Measurements from ENCODE around the gene ABCC5. TPM values are rescaled to one million over a fixed set of nuclear protein-coding genes. Genes with fewer than 3 reads are reported as not detected.

ABCC5 gene
- polyA plus RNA-seq, 6 donors from 2014 or later, result 8.3 to 15.1 (median 10.5) TPM

DNA sequence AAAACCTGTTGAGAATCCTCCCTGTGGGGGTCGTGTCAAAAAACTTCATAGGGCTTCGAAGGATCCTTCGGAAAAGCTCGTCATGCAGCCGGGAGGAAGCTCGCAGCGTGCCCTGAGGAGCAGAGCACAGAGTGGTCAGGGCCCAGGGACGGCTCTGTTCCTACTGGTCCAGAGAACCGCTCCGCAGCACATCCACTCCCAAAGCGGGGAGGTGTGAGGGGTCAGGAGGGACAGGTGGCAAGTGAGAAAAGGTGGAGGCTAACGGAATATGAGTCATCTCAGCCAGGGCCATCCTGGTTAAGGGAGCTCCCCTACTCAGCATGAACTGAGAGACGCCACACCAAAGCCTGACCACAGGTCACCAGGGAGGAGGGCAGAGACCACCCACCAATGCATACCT lies 66.2 kb downstream of the ABCC5 start:
- Mint-ChIP-seq H3K27ac (no peak overlapping the region), H3K36me3 (peaks cover 0 to 16% of the 10 kb centered on the region in 2 donors), H3K9me3 (no peaks in the 10 kb centered on the region), H3K4me1 (peaks cover 0 to 4% (median 0%) of the 10 kb centered on the region in 3 donors), H3K4me3 (no peak overlapping the region), H3K27me3 (no peaks in the 10 kb centered on the region)
- ATAC-seq (ENCODE audit: low read depth in 2 of 2) (no peak), DNase-seq (no peak)

DNA sequence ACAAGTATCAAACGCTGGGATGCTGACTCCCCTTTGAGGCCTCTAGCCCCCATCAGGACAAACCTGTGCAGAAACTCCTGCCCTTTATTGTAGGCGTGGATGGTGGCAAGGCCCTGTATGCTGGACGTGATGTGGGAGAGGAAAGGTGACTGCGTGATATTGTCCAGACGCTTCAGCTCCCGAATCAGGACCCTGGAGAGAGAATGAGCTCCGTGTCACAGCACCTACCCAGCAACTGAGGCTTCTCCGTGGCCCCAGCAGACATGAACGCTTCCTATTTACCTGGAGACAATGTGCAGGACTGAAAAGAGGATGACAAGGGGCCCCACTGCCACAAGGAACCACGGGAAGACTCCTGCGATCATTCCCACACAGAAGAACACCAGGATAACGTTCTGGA lies 68.0 kb downstream of the ABCC5 start:
- no peaks in the 10 kb centered on the region for H3K9me3 Mint-ChIP-seq
- no peak for DNase-seq
- no peaks in the 10 kb centered on the region for H3K27me3 Mint-ChIP-seq
- H3K36me3 Mint-ChIP-seq, result peaks cover 8 to 19% of the 10 kb centered on the region in 2 donors
- H3K4me1 Mint-ChIP-seq, result peaks cover 0 to 4% (median 0%) of the 10 kb centered on the region in 3 donors
- no peak for ATAC-seq (ENCODE audit: low read depth in 2 of 2)
- no peak overlapping the region for H3K27ac Mint-ChIP-seq
- no peak overlapping the region for H3K4me3 Mint-ChIP-seq

DNA sequence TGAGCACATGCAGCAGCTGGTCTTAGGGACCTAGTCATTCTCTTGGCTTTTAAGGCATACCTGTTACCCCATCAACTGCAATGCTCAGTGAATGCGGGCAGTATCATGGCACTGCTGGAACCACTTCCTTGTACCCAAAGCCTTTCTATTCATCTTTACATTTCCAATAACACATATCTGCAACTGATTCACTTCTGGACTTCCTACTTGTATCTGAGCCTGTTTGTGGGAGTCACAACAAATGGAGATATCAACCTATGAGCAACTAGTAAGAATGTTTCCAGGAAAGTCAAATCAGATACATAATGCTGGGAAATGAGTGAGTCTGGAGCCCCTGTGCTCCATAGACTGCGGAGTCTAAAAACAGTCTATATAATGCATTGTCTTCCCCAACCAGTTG lies 71.6 kb downstream of the ABCC5 start:
- Mint-ChIP-seq H3K36me3 (peaks cover 9 to 23% of the 10 kb centered on the region in 2 donors), H3K9me3 (no peaks in the 10 kb centered on the region), H3K4me3 (no peak overlapping the region), H3K27ac (no peak overlapping the region), H3K4me1 (no peaks in the 10 kb centered on the region), H3K27me3 (no peaks in the 10 kb centered on the region)
- ATAC-seq (ENCODE audit: low read depth in 2 of 2) (no peak), DNase-seq (no peak)

DNA sequence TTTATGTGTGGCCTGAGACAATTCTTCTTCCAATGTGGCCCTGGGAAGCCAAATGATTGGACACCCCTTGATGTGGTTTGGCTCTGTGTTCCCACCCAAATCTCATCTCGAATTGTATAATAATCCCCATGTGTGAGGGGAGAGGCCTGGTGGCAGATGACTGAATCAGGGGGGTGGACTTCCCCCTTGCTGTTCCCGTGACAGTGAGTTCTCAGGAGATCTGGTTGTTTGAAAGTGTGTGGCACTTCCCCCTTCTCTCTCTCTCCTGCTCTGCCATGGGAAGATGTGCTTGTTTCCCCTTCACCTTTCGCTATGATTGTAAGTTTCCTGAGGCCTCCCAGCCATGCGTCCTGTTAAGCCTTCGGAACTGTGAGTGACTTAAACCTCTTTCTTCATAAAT lies 72.9 kb downstream of the ABCC5 start:
- no peak for DNase-seq
- peaks cover 9 to 23% of the 10 kb centered on the region in 2 donors for H3K36me3 Mint-ChIP-seq
- no peak overlapping the region for H3K4me3 Mint-ChIP-seq
- H3K9me3 Mint-ChIP-seq, result no peaks in the 10 kb centered on the region
- no peaks in the 10 kb centered on the region for H3K4me1 Mint-ChIP-seq
- no peak for ATAC-seq (ENCODE audit: low read depth in 2 of 2)
- no peaks in the 10 kb centered on the region for H3K27me3 Mint-ChIP-seq
- peak overlapping the region in 2 of 6 donors; percentile 2 to 65 for H3K27ac Mint-ChIP-seq

DNA sequence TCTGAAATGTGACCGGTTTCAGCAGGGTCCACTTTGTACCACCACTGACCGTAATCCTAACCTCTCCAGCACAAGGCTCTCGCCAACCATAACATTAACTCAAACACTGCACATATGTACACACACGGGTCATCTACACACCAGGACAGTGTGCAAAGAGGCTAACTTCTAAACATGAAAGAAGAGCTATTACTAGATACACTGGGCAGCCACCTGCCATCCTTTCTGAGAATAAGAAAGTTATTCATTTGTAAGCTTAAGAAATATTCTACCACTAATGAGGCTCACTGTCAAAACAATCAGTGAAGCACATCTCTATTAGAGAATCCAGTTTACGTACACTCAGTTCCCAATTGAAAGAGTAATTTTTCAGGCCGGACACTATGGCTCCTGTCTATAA lies 73.9 kb downstream of the ABCC5 start:
- no peak overlapping the region for H3K4me3 Mint-ChIP-seq
- no peaks in the 10 kb centered on the region for H3K4me1 Mint-ChIP-seq
- ATAC-seq (ENCODE audit: low read depth in 2 of 2), result no peak
- DNase-seq, result no peak
- no peak overlapping the region for H3K27ac Mint-ChIP-seq
- no peaks in the 10 kb centered on the region for H3K9me3 Mint-ChIP-seq
- peaks cover 9 to 23% of the 10 kb centered on the region in 2 donors for H3K36me3 Mint-ChIP-seq
- no peaks in the 10 kb centered on the region for H3K27me3 Mint-ChIP-seq

DNA sequence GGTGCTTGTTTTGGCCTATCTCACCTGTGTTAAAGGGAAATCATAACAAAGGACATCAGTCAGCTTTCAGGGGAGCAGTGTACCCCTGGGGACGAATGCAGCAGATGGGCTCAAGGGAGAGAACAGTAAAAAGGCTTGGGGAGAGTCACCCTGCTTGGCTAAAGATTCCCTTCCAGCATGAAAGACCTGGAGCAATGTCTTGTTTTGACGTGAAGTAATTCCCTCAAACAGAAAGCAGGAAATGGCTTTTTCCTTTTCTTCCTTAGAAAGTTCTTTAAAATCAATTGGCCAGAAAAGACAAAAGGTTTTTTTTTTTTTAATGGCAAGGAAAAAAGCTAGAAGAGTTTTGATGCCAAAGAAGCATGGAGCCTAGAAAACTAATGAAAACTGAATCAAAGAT lies 76.5 kb downstream of the ABCC5 start:
- H3K4me1 Mint-ChIP-seq, result no peaks in the 10 kb centered on the region
- ATAC-seq (ENCODE audit: low read depth in 2 of 2) (no peak), DNase-seq (no peak)
- H3K27me3 Mint-ChIP-seq, result no peaks in the 10 kb centered on the region
- no peaks in the 10 kb centered on the region for H3K9me3 Mint-ChIP-seq
- no peak overlapping the region for H3K27ac Mint-ChIP-seq
- peaks cover 15 to 28% of the 10 kb centered on the region in 2 donors for H3K36me3 Mint-ChIP-seq
- H3K4me3 Mint-ChIP-seq, result no peak overlapping the region

DNA sequence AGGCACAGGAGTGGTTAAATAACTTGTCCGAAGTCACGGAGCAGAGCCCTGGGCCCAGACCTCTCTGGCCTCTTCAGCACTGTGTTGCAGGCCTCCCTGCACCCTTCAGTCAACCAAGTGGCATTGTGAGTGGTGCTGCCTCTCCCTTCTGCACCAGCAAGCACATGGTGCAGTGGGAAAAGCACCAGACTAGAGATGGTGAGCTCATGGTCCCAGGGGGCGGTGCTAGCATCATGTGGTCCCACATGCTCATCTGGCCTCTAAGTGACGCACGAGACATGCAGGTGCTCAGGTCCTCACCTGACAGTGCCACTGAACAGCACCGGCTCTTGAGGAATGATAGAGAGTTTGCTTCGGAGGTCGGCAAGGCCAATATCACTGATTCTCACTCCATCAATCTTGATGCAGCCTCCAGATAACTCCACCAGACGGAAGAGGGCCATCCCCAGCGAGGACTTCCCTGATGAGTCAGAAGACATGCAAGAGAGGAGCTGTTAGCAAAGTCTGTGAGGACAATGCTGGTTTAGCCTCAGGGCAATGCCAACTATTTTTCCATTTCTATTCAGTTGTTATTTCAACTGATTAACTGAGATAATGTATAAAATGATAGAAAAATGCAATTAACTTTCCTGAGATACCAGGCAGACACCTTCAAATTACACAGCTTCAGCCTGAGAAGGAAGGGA lies 79.9 kb downstream of the ABCC5 start:
- H3K27me3 Mint-ChIP-seq, result no peaks in the 10 kb centered on the region
- no peak for DNase-seq
- peaks cover 14 to 17% of the 10 kb centered on the region in 2 donors for H3K36me3 Mint-ChIP-seq
- no peak for ATAC-seq (ENCODE audit: low read depth in 2 of 2)
- H3K9me3 Mint-ChIP-seq, result no peaks in the 10 kb centered on the region
- H3K4me3 Mint-ChIP-seq, result no peak overlapping the region
- no peaks in the 10 kb centered on the region for H3K4me1 Mint-ChIP-seq
- H3K27ac Mint-ChIP-seq, result peak overlapping the region in 1 of 6 donors; percentile 57

DNA sequence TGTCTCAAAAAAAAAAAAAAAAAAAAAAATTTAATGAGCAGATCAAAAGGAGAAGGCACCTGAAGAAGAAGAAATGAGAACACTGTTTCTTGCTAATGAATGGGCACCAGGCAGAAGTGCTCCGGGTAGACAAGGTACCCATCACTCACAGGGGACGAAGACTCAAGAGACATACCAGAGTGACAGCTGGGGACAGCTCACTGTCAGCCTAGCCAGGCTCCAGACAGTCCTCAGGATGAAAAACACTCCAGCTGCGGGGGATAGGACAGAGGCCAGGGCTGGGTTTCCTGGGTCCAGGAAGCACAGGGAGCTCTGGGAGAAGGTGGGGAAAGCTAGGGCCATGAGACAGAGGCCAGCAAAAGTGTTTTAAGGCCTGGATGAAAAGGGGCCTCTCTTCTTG lies 84.5 kb downstream of the ABCC5 start:
- peaks cover 21 to 23% of the 10 kb centered on the region in 2 donors for H3K36me3 Mint-ChIP-seq
- H3K27ac Mint-ChIP-seq, result peak overlapping the region in 1 of 6 donors; percentile 49
- H3K4me3 Mint-ChIP-seq, result no peak overlapping the region
- H3K27me3 Mint-ChIP-seq, result no peaks in the 10 kb centered on the region
- DNase-seq (no peak), ATAC-seq (ENCODE audit: low read depth in 2 of 2) (no peak)
- no peaks in the 10 kb centered on the region for H3K9me3 Mint-ChIP-seq
- H3K4me1 Mint-ChIP-seq, result no peaks in the 10 kb centered on the region

DNA sequence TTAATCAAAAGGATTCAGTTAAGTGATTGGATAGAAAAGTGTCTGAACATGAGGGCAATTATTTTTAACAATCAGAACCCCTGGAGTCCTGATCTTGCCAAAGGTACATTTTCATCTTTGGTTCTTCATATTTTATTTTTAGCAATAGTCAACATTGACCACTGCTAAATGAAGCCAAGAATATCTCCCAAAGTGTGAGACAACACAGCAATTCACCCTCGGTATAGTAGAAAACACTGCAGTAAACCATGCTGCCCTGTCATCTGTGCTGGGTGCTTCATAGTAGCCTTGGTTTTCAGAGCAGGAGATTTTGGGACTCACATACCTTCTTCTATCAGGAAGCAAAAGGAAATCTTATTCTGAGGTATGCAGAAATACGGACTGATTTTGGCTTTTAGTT lies 85.8 kb downstream of the ABCC5 start:
- Mint-ChIP-seq H3K36me3 (peaks cover 15 to 18% of the 10 kb centered on the region in 2 donors), H3K4me1 (no peaks in the 10 kb centered on the region), H3K27me3 (no peaks in the 10 kb centered on the region), H3K27ac (no peak overlapping the region), H3K4me3 (no peak overlapping the region), H3K9me3 (no peaks in the 10 kb centered on the region)
- DNase-seq (no peak), ATAC-seq (ENCODE audit: low read depth in 2 of 2) (no peak)

DNA sequence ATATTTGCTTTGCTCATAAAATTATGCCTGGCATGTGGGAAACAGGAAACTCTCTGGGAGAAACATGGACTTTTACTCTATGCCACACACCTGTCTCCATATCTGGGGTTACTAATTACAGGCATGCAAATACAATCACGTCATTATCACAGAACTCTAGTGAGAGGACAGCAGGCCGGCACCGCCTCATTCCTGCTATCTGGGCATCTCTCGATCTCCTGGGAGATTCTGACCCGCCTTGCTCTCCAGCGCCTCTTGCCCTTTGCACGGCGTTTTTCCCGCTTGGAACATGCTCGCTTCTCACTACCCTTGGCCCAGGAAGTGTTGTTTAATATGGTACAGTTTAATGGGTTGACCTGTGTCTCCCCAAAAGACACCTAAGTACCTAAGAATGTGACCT lies 87.6 kb downstream of the ABCC5 start:
- Mint-ChIP-seq H3K4me3 (no peak overlapping the region), H3K9me3 (no peaks in the 10 kb centered on the region), H3K27ac (no peak overlapping the region), H3K4me1 (no peaks in the 10 kb centered on the region), H3K36me3 (peaks cover 8% of the 10 kb centered on the region in 2 donors), H3K27me3 (no peaks in the 10 kb centered on the region)
- no peak for DNase-seq
- no peak for ATAC-seq (ENCODE audit: low read depth in 2 of 2)

DNA sequence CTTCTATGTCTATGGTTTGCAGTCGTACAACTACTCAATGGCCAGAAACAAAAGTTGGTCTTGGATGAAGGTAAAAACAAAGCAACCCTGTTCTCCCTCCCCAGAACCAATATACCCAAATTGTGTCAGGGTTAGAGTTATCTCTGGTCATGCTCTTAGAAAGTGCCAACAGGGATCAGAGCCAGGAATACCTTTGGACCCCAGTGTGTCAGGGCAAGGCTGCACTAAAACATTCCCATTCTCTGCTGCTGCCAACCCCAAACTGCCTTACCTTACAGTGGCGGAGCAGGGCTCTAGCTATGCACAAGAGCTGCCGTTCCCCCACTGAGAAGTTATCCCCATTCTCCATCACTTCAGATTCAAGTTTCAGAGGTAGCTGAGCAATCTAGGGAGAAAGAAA lies 90.6 kb downstream of the ABCC5 start:
- peak overlapping the region in 1 of 6 donors; percentile 18 for H3K27ac Mint-ChIP-seq
- peaks cover 3 to 19% of the 10 kb centered on the region in 2 donors for H3K36me3 Mint-ChIP-seq
- DNase-seq (no peak), ATAC-seq (ENCODE audit: low read depth in 2 of 2) (no peak)
- no peaks in the 10 kb centered on the region for H3K4me1 Mint-ChIP-seq
- no peaks in the 10 kb centered on the region for H3K27me3 Mint-ChIP-seq
- no peak overlapping the region for H3K4me3 Mint-ChIP-seq
- H3K9me3 Mint-ChIP-seq, result no peaks in the 10 kb centered on the region

DNA sequence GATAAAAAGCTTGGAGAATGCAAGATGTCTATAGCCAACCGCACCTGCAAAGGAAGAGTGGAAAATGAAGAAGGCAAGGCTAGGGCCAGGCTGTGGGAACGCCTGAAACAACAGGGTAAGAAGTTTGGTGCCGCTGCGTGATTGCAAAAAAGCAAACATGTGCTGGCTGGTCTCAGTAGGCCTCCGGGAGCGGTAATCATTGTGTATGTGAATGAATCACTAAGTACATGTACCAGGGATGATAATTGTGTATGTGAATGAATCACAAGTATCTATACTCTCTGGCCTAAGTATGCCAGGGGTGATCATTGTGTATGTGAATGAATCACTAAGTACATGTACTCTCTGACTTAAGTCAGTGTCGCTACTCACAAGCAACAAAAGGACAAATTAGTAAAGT lies 92.7 kb downstream of the ABCC5 start:
- Mint-ChIP-seq H3K36me3 (peaks cover 0 to 17% of the 10 kb centered on the region in 2 donors), H3K27ac (no peak overlapping the region), H3K4me3 (no peak overlapping the region), H3K4me1 (no peaks in the 10 kb centered on the region), H3K27me3 (no peaks in the 10 kb centered on the region), H3K9me3 (no peaks in the 10 kb centered on the region)
- ATAC-seq (ENCODE audit: low read depth in 2 of 2), result no peak
- no peak for DNase-seq

DNA sequence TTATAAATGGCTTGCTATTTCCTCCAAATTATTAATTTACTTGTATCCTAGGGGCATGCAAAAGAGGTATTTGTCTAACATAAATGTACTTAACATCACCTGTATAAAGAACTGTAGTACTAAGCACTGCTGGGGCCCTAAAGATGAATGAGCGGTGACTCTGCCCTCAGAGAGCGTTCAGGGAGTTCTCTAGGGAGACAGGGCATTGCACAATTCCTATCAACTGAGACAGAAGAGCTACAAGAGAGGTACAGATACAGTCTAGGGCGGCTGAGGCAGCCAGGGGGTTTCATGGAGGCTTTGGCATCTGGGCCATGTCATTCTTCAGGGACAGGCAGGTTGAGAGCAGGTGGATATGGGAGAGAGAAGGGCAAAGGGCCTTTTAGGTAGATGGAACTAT lies 93.1 kb downstream of the ABCC5 start:
- Mint-ChIP-seq H3K27ac (peak overlapping the region in 1 of 6 donors; percentile 56), H3K4me3 (no peak overlapping the region), H3K27me3 (no peaks in the 10 kb centered on the region), H3K36me3 (peaks cover 0 to 17% of the 10 kb centered on the region in 2 donors), H3K9me3 (no peaks in the 10 kb centered on the region), H3K4me1 (no peaks in the 10 kb centered on the region)
- DNase-seq (no peak), ATAC-seq (ENCODE audit: low read depth in 2 of 2) (no peak)

DNA sequence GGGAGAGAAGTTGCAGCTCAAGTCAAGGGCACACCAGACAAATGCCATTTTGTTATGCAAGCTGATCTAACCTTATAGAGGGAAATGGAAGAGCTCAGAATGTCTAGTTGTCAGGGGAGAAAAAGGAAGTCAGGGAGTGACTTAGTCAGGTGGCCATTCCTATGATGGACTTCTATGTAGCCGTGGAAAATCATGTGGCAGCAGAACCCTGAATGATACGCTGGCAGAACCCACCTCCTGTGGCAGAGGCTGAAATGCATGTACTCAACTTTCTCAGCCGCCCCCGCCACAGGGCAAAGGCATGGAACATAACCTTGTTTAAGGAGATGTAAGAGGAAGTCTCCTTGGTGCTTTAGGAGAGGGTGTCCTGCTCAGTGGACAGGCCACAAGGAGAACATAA lies 95.3 kb downstream of the ABCC5 start:
- ATAC-seq (ENCODE audit: low read depth in 2 of 2) (no peak), DNase-seq (no peak)
- Mint-ChIP-seq H3K4me3 (no peak overlapping the region), H3K27me3 (no peaks in the 10 kb centered on the region), H3K36me3 (peaks cover 0 to 17% of the 10 kb centered on the region in 2 donors), H3K9me3 (no peaks in the 10 kb centered on the region), H3K4me1 (no peaks in the 10 kb centered on the region), H3K27ac (peak overlapping the region in 1 of 6 donors; percentile 68)

DNA sequence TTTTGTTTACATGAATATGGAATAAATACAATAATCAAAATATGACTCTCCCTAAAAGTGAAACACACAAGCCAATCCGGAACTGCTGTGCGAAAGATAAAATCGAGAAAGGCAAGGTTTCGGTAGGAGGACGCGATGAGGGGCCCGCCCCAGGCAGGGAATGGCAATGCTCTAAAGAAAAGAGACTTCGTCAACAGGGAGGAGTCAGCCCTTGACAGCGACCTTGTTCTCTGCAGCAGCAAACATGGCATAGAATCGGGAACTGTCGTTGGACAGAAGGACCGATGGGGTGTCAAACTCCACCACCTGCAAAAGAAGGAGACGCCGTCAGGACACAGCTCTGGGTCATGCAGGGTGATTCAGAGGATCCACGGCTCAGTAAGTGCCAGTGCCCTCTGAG lies 96.6 kb downstream of the ABCC5 start:
- Mint-ChIP-seq H3K36me3 (peaks cover 0 to 17% of the 10 kb centered on the region in 2 donors), H3K27me3 (no peaks in the 10 kb centered on the region), H3K4me3 (no peak overlapping the region), H3K27ac (no peak overlapping the region), H3K4me1 (no peaks in the 10 kb centered on the region), H3K9me3 (no peaks in the 10 kb centered on the region)
- ATAC-seq (ENCODE audit: low read depth in 2 of 2) (no peak), DNase-seq (no peak)
